HG02588 (cell line): ENCODE measurements around the gene CNKSR3.
"Not testable (repeated sequence)": the region's sequence is repeated elsewhere in the genome, so short reads cannot be mapped to it uniquely, and the experiment has no call there.

ENCODE experiments used
- ATAC-seq: cut with Tn5 transposase; IDR thresholded peaks from one replicate; pipeline ENCODE4 v1.9.1; 2021; ENCODE audit warnings: mild to moderate bottlenecking, moderate library complexity; ENCODE audit not compliant: unreplicated experiment

The CNKSR3 gene

DNA sequence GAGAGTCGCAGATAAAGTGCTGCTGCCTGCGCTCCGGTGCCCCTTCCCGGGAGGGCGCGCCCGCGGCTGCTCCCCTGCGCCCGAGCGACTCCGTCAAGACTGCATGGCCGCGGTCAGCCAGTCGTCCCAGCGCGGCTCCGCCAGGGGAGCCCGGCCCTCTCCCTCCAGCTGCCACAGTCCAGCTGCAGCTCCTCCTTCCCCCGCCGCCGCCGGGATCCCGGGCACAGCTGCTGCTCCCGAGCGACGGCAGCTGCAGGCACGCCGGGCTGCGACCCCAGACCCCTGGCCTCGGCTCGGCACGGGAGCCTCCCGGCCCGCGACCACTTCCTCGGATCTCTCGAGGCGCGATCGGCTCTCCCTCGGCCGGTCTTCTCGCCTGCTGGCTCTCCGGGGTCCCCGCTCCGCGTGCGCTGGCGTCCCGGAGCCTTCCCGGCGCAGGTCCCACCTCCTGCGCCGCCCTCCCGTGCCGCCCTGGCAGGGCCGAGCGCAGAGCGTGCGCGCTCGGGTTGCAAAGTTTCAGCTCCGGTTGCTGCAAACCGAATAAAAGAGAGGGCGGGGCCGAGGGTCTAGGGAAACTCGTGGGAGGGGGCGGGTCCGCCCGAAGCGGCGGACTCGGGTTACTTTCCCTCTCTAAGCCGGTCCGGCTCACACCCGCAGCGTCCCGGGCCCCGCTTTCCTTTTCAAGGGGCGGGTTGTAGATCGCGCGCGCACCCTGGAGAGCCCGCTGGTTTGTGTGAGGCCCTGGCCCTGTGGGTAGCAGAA, at the start of gene CNKSR3:
Gene CNKSR3, minus strand, starts transcription at position 542 of the 762 bp plus-strand sequence. CDS start 571 bp downstream, outside the sequence.
- peak; percentile 76 for ATAC-seq

- ATAC-seq, result no peak
These were observed 48.5 kb upstream of the CNKSR3 start for GRCh38 chr6:154558984-154559383.

DNA sequence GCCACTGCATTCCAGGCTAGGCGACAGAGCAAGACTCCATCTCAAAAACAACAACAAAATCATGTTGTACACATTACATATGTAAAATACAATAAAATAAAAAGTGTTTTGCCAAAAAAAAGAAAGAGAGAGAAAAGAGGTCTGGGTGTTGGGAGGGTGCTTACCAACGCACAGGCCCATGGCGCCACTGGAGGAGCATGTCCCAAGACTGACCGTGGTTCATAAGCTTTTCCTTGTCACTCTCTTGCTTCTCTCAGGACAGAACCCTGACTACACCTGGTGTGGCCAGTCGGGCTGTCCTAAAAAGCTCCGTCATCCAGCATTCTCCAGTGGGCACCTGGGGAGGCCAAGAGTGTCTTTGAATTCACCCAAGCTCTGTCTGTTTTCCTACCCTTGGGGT, 48.0 kb upstream of the CNKSR3 start:
- ATAC-seq, result no peak

GRCh38 chr6:154555073-154555677, 44.7 kb upstream of the CNKSR3 start:
- ATAC-seq, result no peak

GRCh38 chr6:154554491-154554890, 44.0 kb upstream of the CNKSR3 start:
- ATAC-seq, result no peak

DNA sequence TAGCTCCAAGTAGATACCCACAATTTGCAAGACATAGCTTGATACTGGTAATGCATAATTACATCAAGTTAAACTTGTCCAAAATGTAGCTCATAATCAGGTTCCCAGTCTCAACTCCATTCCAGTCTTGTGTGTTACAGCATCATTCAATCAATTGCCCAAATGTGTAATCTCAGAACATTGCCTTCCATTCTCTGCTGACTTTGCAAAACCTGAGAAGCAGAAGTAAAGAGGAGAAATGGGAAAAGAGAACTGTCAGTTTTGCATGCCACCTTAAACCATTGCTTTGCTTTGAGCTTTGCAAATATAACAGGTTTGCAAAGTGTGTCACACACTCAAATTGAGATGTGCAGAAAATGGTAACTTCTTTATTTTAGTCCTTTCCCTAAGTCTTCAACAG, 40.3 kb upstream of the CNKSR3 start:
- ATAC-seq, result no peak

DNA sequence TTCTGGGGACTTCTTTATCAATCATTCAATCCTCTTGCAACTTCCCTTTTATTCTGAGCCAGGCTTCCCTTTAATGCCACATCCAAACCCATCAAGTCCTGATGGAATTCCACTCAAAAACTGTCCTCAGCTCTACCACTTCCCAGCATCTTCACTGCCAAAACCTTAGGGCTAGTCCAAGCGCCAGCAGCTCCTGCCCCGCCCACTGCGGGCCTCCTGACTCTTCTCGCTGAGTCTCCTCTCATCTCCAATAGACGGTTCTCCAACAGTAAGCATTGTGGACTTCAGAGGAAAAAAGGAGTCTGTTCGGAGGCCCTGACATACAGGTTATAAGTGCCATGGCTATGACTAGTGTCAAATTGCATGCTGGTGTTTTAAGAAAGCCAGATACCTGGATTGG, 38.7 kb upstream of the CNKSR3 start:
- no peak for ATAC-seq

DNA sequence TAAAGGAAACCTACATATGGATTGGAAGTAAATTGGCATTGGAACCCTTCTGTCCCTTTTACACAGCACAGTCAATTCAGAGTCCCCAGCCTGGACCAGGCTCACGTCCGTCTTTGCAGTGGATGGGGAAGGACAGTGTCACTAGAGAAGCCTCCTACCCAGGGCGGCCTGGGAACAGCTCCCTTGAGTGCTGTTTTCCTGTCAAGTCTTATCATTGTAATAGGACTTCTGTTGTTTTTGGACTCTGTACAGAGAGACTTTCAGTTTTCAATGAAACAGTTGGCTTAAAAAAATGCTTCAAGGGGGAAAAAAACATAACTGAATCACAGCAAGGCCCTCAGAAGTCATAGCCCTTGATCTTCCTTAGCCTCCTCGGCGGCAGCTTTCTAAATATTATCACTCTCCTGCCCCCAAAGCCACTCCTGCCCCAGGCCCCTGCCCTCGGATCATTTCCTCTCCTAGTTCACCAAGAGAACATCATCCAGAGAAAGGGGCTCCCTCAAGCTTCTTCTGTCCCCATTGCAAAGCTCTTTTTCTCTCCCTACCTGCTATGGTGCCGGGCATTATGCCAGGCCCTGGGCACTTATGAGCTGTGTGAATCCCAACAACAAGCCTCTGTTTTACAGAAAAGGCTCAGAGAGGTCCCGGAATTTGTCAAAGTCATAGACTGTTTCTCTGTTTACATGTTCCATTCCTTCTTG, 37.8 kb upstream of the CNKSR3 start:
- no peak for ATAC-seq

- ATAC-seq, result no peak
These were observed 33.1 kb upstream of the CNKSR3 start for GRCh38 chr6:154543628-154544027.

DNA sequence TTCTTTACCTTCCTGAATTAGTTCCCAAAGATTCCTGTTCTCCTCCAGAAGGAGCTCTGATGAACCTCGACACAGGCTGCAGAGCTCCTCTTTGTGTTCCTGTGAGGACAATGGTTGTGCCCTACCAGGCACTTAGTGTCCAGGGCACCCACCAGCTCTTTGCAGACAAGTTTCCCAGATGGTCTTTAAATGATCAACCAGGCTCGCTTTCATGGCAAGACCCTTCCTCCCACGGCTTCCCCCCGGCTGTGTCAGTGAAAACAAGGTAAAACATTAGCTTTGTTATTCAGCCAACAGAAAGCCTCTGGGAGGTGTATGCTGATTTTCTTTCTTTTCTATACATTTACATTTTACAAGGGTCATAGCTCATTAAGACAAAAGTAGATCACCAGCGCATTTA, 32.3 kb upstream of the CNKSR3 start:
- no peak for ATAC-seq

DNA sequence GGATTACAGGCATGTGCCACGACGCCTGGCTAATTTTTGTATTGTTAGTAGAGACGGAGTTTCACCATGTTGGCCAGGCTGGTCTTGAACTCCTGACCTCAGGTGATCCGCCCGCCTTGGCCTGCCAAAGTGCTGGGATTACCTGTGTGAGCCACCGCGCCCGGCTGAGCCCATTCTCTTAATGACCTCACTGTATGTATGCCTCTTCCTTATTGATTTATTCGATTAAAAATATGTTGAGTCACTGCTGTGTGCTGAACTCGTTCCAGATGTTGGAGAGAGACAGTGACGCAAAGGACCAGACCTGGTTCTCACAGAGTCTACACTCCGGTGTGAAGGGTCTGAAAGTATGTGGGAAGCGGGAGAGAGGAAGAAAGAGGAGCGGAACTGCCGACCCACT, 31.4 kb upstream of the CNKSR3 start:
- not testable (repeated sequence) for ATAC-seq

GRCh38 chr6:154539593-154540269, 29.2 kb upstream of the CNKSR3 start:
- no peak for ATAC-seq

DNA sequence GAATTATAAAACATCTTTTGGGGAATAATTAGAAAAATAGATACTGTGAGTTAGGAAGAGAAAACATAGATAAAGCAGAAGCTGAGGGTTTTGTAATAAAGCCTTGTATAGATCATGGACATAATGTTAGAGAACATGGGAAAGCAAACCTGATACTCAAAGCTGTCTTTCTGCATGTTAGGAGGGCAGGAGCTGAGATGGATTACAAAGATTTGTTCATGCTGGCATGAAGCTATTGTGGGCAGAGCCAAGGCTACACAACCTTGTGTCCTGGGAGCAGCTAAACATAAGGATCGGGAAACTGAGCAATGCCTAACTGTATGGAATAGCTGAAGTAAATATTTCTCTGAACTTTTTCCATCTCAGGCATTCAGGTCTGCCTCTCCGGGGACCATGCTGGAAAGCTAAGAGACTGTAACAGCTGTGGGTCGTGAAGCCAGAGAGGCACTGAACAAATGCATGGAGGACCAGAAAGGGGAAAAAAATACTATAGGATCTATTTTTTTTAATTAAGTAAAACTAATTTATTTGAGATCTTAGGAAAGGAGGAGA, 28.2 kb upstream of the CNKSR3 start:
- ATAC-seq, result no peak

GRCh38 chr6:154537511-154538325, 27.2 kb upstream of the CNKSR3 start:
- no peak for ATAC-seq

- ATAC-seq, result no peak
These were observed 26.5 kb upstream of the CNKSR3 start for GRCh38 chr6:154536999-154537398.

- no peak for ATAC-seq
These were observed 25.8 kb upstream of the CNKSR3 start for GRCh38 chr6:154536255-154536654.

- no peak for ATAC-seq
These were observed 25.4 kb upstream of the CNKSR3 start for GRCh38 chr6:154535851-154536250.

GRCh38 chr6:154535147-154535546, 24.7 kb upstream of the CNKSR3 start:
- ATAC-seq, result no peak

DNA sequence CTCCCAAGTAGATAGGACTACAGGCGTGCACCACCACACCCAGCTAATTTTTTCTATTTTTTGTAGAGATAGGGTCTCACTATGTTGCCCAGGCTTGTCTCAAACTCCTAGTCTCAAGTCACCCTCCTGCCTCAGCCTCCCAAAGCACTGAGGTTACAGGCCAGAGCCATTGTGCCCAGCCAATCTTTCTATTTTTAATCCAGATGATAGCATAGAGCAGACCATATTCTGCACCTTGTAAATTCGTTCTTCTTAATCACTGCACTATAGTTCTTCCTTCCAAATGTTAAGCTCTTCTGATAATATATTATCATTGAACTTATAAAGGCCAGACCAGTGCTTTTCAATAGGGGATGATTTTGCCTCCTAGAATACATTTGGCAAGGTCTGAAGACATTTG, 24.0 kb upstream of the CNKSR3 start:
- no peak for ATAC-seq

GRCh38 chr6:154532426-154532825, 21.9 kb upstream of the CNKSR3 start:
- no peak for ATAC-seq
